ENCODE measurements around the gene EIF4G3.
"Not testable (repeated sequence)": the region's sequence is repeated elsewhere in the genome, so short reads cannot be mapped to it uniquely, and the experiment has no call there.

The EIF4G3 gene

DNA sequence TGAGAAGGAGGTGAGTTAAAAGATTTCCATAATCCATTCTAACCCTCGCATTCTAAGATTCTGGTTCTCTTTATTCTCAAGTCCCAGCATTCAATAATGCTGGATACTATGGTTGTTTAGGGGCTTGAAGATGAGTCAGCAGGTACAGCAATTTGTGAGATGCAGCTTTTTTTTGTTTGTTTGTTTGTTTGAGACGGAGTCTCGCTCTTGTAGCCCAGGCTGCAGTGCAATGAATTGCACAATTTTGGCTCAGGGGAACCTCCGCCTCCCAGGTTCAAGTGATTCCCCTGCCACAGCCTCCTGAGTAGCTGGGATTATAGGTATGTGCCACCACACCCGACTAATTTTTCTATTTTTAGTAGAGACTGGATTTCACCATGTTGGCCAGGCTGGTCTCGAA is 23.3 kb downstream of the EIF4G3 start:
- DNase-seq (ENCODE audit: low read depth) = no peak

DNA sequence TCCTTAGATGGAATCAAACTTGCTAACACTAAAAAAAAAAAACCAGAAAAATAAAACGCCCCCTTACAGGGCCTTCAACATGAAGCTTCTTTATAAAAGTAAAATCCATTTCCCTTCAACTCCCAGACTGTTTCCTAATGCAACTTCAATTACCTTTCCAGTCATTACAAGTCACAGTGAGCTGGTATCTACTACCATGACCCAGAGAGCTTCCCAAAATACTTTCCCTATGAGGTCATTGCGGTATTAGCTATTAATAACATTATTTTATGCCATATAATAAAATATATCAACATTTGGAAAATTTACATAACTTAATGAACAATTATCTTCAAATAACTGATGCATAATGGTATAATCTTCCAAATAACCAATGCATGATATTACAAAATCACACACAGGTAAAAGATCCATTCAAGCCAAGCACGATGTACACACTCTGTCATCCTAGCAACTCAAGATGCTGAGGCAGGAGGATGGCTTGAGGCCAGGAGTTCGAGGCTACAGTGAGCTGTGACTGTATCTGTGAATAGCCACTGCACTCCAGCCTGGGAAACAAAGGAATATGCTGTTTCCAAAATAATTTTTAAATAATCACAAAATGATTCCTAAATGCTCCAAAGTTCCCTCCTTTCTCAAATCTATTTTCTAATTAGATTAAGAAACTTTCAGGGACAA is 24.1 kb downstream of the EIF4G3 start:
- DNase-seq (ENCODE audit: low read depth) = no peak

DNA sequence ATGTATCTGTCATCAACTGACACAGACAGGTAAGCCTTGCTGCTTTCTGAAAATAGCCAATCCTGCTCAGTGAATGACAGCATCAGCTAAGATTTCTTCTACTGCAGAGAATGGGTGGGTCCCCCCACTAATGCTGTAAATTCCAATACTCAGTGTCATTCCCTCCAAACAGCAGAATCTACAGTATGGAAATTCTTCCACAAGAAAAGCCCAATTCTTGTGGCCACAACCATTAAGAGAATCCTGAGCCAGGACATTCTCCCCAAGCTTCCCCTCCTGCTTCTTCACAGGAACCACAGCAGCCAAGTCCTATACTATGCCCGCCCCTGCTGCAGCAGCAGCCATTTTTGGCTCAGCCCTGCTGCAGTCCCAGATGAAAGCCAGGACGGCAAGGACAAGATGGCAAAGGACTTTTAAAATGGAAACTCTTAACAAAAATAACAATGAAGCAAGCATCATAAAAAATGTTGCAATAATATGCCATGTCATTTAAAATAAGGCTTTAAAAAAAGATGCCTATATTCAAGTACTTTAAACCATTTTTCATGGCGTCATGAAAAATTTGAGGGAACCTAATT is 26.8 kb downstream of the EIF4G3 start:
- DNase-seq (ENCODE audit: low read depth) = peak; percentile 88

DNA sequence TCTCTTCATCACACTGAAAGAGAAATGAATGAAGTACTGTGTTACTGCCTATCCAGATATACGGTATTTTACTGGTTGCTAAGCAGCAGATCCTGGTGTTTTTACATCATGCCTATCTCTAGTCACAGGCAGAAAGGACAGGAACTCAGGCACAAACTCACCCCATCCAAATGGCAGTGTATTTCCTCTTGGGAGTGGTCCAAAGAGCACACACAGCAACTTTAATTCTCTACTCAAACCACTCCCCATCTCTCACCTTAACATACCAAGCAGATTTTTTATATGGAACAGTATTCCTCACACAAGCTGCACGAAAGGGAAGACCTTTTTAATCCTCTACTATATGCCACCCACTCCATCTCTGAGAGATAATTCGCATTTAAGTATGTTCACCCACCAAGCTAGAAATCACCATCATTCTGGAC is 27.3 kb downstream of the EIF4G3 start:
- peak; percentile 68 for DNase-seq (ENCODE audit: low read depth)

DNA sequence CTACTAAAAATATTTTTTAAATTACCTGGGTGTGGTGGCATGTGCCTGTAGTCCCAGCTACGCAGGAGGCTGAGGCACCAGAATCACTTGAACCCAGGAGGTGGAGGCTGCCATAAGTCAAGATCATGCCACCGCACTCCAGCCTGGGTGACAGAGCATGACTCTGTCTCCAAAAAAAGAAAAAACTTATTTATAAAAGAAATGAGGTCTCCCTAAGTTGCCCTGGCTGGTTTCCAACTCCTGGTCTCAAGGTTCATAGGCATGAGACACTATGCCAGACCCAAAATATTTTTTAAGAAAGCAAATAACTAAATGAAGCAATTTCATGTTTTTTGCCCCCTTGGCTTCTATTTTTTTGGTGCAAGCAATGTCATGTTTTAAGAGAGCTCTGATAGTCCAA is 32.9 kb downstream of the EIF4G3 start:
- no peak for DNase-seq (ENCODE audit: low read depth)

DNA sequence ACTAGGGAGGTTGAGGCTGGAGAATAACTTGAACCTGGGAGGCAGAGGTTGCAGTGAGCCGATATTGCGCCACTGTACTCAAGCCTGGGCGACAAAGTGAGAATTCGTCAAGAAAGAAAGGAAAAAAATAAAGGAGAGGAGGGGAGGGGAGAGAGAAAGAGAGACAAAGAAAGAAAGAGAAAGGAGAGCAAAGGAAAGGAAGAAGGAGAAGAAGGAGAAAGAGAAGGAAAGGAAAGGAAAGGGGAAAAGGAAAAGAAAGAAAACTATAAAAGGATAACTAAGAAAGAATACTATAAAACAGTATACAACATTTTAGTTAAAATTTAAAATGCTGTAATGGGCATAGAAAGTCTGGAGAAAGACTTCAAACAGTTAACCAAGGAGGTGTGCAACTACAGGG is 33.6 kb downstream of the EIF4G3 start:
- no peak for DNase-seq (ENCODE audit: low read depth)

DNA sequence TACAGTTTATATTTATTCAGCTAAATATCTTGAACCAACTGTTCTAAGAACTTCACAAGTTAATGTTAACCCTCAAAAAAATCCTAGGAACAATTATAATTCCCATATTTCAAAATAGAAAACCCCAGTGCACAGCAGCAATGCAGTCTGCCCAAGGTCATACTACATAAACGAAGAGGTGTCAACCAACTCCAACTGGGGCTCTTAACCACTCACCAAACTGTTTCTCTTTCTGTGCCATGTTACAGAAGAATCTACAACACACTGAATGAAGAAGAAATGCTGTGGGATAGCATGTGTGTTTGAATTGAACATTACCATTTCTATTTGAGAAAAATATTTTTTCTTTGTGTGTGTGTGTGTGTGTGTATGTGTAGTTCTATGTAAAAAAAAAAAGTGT is 35.7 kb downstream of the EIF4G3 start:
- DNase-seq (ENCODE audit: low read depth) = no peak

DNA sequence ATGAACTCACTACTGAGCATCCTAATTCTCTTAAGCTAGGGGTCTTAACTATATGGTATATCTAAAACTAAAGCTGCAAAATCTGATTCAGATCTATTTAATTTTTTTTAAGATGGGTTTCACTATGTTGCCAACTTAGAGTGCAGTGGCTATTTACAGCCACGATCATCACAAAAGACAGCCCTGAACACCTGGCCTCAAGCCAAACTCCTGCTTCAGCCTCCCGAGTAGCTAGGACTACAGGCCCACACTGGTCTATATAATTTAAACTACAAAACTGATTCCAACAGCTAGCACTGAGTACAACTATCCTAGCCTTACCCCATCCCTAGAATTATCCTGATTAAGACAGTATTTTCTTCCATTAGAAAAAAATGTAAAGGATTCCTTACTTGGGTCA is 37.1 kb downstream of the EIF4G3 start:
- no peak for DNase-seq (ENCODE audit: low read depth)

DNA sequence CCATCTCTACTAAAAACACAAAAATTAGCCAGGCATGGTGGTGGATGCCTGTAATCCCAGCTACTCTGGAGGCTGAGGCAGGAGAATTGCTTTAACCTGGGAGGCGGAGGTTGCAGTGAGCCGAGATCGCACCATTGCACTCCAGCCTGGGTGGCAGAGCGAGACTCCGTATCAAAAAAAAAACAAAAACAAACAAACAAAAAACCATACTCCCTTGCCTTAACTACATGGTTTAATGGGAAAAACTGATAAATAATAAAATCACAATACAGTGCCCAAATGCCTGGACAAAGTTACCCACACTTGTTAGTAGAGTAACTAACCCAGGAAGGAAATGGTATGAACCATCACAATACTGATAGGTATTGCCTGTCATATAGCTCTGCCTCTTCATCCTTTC is 40.4 kb downstream of the EIF4G3 start:
- not testable (repeated sequence) for DNase-seq (ENCODE audit: low read depth)

DNA sequence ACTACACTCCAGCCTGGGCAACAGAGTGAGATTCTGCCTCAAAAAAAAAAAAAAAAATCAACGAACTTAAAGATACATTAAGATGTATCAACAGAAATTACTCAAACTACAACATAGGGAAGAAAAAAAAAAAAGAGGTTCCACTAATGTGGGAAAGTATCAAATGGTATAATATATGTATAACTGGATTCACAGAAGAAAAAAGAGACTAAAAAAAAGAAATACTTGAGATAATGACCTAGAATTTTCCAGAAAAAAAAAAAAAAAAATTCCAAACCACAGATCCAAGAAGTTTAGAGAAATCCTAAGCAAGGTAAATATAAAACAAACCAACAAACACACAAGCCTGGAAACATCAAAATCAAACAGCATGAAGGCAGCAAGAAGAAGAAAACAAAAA is 45.5 kb downstream of the EIF4G3 start:
- DNase-seq (ENCODE audit: low read depth) = no peak

DNA sequence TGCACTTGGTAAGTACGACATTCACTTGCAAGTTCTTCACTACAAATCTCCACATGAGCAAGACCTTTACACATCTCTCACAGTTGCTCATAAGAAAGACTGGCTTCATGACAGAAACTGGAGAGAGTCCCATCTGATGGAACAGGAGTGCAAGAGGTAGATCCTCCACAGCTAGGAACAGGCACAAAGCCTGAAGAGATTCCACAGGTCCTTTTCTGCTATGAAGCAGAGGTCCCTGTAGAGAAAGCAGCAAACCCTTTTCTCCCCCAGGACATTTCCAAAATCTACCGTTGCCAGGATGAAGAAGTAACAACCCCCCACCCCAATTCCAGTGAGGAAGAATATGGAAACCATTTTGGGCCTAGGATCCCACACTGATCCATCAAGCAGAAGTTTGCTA is 47.3 kb downstream of the EIF4G3 start:
- no peak for DNase-seq (ENCODE audit: low read depth)

DNA sequence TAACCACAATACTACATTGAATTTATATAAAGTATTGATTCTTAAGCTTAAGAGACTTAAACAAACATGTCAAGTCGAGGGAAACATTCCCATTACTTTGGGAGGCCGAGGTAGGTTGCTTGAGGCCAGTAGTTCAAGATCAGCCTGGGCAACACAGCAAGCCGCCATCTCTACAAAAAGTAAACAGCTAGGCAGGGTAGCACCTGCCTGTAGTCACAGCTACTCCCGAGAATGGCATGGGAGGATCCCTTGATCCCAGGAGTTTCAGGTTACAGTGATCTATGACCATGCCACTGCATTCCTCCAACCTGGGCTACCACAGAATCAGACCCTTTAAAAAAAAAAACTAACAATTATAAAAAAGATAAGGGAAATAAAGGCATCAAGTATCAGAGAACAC is 50.4 kb downstream of the EIF4G3 start:
- no peak for DNase-seq (ENCODE audit: low read depth)

DNA sequence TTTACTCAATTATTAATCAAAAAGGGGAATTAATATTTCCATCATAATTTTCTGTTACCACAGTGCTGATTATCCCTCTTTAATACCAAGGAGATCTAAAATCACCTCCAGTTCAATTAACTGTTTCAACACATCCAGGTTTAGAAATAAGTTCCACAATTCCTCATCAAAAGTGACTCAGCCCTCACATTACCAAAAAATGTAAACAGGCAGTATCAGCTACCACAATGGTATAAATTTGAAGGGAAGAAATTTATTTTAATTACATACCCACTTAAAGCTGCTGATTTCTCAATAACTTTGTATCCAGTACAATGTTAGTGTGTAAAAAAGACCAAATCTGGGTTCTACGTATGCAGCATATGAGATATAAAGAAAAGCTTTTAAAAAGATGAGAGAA is 51.9 kb downstream of the EIF4G3 start:
- DNase-seq (ENCODE audit: low read depth) = no peak

DNA sequence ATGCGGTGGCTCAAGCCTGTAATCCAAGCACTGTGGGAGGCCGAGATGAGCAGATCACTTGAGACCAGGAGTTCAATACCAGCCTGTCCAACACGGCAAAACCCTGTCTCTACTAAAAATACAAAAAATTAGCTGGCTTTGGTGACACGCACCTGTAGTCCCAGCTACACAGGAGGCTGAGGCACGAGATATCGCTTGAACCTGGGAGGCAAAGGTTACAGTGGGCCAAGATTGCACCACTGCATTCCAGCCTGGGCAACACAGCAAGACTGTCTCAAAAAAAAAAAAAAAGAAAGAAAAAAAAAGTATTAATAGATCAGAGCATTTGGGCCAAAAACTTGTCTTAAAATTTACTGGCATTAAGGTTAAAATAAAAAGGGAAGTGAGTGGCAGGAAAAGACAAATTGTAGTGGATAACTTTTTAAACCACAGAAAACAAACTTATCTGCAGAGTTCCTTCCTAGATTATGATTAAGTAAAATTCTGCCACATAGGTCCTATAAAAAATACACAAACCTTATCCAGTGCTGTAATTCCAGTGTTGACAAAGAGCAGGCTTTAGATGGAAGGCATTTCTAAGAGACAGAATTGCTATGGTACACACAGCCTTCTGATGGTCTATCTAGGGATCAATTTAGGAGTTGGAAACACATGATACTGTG is 53.3 kb downstream of the EIF4G3 start:
- DNase-seq (ENCODE audit: low read depth) = no peak

DNA sequence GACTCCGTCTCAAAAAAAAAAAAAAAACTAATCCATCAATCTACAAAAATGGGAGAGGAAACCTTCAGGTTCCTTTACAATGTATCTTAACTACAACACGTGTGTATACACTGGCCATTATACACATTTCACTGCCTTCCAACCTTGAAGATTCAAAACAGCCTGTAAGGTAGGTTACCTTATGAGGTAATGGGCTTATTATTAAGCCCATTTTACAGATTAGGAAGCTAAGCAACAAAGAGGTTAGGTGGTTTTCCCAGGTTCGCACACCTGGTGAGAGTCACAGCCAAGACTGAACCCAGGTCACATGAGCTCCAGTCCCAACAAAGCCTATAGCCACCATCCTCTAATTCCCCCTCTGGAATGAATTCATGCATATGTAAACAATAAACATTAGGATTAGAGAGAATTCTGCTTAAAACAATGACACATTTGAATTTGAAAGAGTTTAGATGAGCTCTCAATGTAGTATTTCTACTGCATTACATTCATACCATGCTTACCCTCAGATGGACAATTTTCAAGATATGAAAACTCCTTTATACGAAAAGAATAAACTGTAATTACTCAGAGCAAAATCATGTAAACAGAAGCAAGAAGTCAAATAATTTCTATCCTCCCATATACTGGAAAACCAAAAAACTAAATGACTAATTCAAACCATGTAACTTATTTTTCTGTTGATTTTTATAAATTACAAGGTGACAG is 54.8 kb downstream of the EIF4G3 start:
- no peak for DNase-seq (ENCODE audit: low read depth)

DNA sequence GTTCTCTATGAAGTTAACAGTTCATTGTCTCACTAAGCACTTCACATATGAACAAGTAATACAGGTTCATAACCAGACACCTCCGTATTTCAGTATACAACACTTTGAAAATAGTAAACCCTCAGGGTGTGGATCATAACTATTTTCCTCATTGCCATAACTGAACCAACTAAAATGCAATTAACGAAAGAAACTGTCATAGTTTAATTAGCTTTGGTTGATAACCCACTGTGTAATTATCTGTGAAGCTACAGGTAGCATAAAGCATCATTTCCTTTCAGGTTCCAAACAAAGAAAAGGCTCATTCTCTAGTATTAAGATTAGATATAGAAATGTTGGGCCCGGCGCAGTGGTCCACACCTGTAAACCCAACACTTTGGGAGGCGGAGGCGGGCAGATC is 58.5 kb downstream of the EIF4G3 start:
- DNase-seq (ENCODE audit: low read depth) = no peak

DNA sequence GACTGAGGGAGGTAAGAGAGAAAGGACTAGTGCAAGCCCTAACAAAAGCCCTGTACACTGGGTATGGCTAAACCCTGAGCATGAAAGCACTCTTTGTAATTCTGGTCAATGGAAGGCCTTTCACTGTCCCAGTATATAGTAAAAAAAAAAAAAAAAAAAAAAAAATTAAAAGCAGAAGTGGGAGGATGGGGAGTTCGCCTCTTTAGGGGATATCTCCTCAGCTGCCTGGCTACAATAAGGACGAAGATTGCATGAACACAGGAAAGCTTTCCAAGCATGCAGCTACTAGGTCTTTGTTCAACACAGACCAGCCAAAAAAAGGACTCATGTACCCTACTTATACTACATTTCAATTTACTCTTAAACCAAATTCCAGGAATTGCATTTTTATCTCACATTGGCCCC is 59.1 kb downstream of the EIF4G3 start:
- no peak for DNase-seq (ENCODE audit: low read depth)

DNA sequence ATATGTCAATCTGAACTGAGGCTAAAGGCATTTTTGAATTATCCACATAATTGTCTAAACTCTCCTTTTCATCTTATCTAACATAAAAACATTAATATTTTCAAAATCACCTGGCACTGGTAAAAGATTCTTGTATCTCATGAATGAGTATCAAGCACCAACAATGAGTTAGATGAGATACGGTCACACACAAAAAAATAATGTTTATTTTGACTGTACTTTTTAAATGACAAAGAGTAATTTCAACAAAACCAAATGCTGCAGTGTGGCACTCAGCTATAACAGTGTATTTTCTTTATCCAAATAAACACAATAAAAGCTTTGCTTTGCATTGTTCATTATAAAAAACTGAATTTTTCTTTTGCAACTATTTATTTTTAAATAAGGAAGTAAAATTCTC is 59.5 kb downstream of the EIF4G3 start:
- DNase-seq (ENCODE audit: low read depth) = no peak

DNA sequence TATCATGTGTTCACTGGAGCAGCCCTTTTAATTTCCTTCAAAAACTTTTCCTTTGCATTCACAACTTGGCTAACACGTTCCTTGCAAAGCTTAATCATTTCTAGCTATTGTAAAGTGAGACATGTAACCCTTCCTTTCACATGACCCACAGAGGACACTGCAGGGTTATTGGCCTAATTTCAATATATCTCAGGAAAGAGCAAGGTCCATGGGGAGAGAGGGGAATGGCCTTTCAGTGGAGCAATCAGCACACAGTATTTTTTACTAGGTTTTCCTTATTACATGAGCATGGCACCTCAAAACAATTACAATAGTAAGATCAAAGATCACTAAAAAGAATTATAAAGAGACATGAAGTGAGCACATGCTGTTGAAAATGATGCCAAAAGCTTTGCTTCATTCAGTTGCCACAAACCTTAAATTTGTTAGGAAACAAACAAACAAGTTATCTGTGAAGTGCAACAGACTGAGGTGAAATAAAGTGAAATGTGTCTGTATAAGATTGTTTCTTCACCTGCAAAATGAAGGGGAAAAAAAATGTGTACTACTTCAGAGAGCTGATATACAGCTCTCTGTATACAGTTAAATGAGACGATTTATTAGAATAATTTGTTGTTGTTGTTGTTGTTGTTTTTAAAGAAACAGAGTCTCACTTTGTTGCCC is 61.5 kb downstream of the EIF4G3 start:
- DNase-seq (ENCODE audit: low read depth) = no peak

DNA sequence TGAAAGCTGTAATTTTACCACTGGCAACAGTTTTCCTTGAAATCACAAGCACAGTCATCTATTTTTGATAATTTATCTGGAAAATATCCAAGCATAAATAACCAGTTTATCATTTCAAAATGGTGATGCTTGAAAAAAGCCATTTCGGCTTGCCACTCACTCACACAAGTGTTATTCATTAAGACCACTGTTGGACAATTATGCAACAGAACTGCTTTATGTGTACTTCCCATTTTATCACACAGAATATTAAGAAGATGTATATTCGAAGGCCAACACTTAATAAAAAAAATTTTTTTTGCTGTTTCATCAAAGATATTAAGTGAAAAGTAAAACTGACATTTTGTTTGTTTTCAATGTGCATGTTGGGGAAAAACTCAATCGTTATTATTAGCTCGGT is 62.3 kb downstream of the EIF4G3 start:
- no peak for DNase-seq (ENCODE audit: low read depth)

DNA sequence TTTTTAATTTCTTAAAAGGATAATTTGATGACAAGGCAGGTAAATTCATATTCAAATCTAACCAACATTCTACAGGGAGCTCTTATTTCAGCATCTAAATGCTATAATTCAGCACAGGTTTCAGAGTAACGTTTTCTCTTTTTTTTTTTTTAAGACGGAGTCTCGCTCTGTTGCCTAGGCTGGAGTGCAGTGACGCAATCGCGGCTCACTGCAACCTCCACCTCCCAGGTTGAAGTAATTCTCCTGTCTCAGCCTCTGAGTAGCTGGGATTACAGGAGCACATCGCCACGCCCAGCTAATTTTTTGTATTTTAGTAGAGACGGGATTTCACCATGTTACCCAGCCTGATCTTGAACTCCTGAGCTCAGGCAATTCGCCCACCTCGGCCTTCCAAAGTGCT is 66.5 kb downstream of the EIF4G3 start:
- DNase-seq (ENCODE audit: low read depth) = no peak

DNA sequence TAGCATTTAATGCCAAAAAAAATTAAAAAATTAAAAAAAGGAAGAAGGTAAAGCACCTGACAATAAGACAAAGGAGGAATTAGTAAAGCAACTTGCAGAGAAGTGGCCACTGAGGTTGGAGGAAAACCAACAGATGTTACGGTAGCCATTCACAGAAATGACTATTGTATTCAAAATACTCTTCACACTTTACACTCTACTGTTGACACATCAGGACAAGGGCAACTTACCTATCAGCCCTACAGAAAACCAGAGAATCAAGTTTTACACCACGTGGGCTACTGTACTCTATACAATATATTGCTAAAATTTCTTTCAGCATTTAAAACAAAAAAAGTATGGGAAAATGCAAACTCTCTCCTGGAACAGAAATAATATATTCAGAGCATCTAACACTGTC is 70.0 kb downstream of the EIF4G3 start:
- DNase-seq (ENCODE audit: low read depth) = no peak

DNA sequence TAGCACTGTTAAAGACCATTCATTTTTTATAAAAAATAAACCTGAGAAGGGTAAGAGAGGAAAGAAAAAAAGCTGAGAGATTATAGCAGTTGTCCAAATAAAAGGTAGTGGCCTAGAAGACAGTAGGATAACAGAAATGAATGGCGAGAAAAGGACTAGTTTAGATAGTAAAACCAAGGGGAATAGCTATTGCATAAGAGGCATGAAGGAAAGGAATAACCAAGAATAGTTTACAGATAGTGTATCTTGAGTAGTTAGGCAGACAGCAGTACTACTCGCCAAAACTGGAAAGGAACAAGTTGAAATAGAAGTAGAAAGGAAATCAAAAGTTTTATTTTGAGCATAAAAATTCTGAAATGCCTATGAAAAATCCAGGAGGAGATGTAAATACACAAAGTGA is 70.5 kb downstream of the EIF4G3 start:
- DNase-seq (ENCODE audit: low read depth) = no peak
